IPS-18a (cell line): ENCODE results near the gene HS3ST4.
"Not testable (repeated sequence)": the region's sequence is repeated elsewhere in the genome, so short reads cannot be mapped to it uniquely, and the experiment has no call there.

ENCODE experiments used
- H3K27ac ChIP-seq: one replicate; pipeline ENCODE4 v1.5.1; 2013; ENCODE audit warnings: low read length
- H3K27me3 ChIP-seq: one replicate; pipeline ENCODE4 v1.6.1; 2013; ENCODE audit warnings: mild to moderate bottlenecking, low read length; ENCODE audit not compliant: control insufficient read depth, insufficient read depth
- H3K36me3 ChIP-seq: one replicate; pipeline ENCODE4 v1.6.1; 2013; ENCODE audit warnings: low read depth, low read length; ENCODE audit not compliant: control insufficient read depth
- H3K4me1 ChIP-seq: one replicate; pipeline ENCODE4 v1.6.1; 2013; ENCODE audit warnings: low read depth, low read length; ENCODE audit not compliant: control insufficient read depth
- H3K4me3 ChIP-seq: one replicate; pipeline ENCODE4 v1.5.1; 2013; ENCODE audit warnings: low read length
- H3K9ac ChIP-seq: one replicate; pipeline ENCODE4 v1.6.1; 2013; ENCODE audit warnings: mild to moderate bottlenecking, low read length, moderate library complexity
- H3K9me3 ChIP-seq: one replicate; pipeline ENCODE4 v1.6.1; 2013; ENCODE audit warnings: low read depth, low read length; ENCODE audit not compliant: control insufficient read depth

The HS3ST4 gene

GRCh38 chr16:26015776-26016175 is 324.0 kb downstream of the HS3ST4 start:
- Histone ChIP-seq H3K4me3 (no peak overlapping the region), H3K36me3 (no peaks in the 10 kb centered on the region), H3K4me1 (peaks cover 11% of the 10 kb centered on the region), H3K9me3 (peaks cover 3% of the 10 kb centered on the region), H3K27me3 (no peaks in the 10 kb centered on the region), H3K27ac (no peak overlapping the region), H3K9ac (no peak overlapping the region)

GRCh38 chr16:26016989-26017388 is 325.2 kb downstream of the HS3ST4 start:
- Histone ChIP-seq H3K27ac (no peak overlapping the region), H3K4me1 (peaks cover 11% of the 10 kb centered on the region), H3K36me3 (no peaks in the 10 kb centered on the region), H3K9ac (no peak overlapping the region), H3K9me3 (peaks cover 3% of the 10 kb centered on the region), H3K4me3 (no peak overlapping the region), H3K27me3 (no peaks in the 10 kb centered on the region)

- no peak overlapping the region for H3K27ac ChIP-seq
- no peaks in the 10 kb centered on the region for H3K27me3 ChIP-seq
- H3K36me3 ChIP-seq, result no peaks in the 10 kb centered on the region
- H3K4me3 ChIP-seq, result no peak overlapping the region
- no peak overlapping the region for H3K9ac ChIP-seq
- peaks cover 11% of the 10 kb centered on the region for H3K4me1 ChIP-seq
- peaks cover 3% of the 10 kb centered on the region for H3K9me3 ChIP-seq
Observed at GRCh38 chr16:26019381-26020242, 327.9 kb downstream of the HS3ST4 start.

GRCh38 chr16:26026709-26027450 is 335.1 kb downstream of the HS3ST4 start:
- H3K9ac ChIP-seq, result no peak overlapping the region
- H3K27me3 ChIP-seq, result no peaks in the 10 kb centered on the region
- no peaks in the 10 kb centered on the region for H3K9me3 ChIP-seq
- H3K27ac ChIP-seq, result no peak overlapping the region
- H3K36me3 ChIP-seq, result no peaks in the 10 kb centered on the region
- no peaks in the 10 kb centered on the region for H3K4me1 ChIP-seq
- no peak overlapping the region for H3K4me3 ChIP-seq

- Histone ChIP-seq H3K4me3 (no peak overlapping the region), H3K9me3 (no peaks in the 10 kb centered on the region), H3K36me3 (no peaks in the 10 kb centered on the region), H3K9ac (no peak overlapping the region), H3K27ac (no peak overlapping the region), H3K4me1 (no peaks in the 10 kb centered on the region), H3K27me3 (no peaks in the 10 kb centered on the region)
Observed at GRCh38 chr16:26031286-26031685, 339.5 kb downstream of the HS3ST4 start.

GRCh38 chr16:26032661-26033060 is 340.9 kb downstream of the HS3ST4 start:
- not testable (repeated sequence) for H3K4me3 ChIP-seq, H3K27ac ChIP-seq, H3K9me3 ChIP-seq, H3K9ac ChIP-seq, H3K4me1 ChIP-seq, H3K36me3 ChIP-seq, H3K27me3 ChIP-seq

- Histone ChIP-seq H3K36me3 (no peaks in the 10 kb centered on the region), H3K27ac (no peak overlapping the region), H3K27me3 (no peaks in the 10 kb centered on the region), H3K9me3 (no peaks in the 10 kb centered on the region), H3K4me3 (no peak overlapping the region), H3K4me1 (no peaks in the 10 kb centered on the region), H3K9ac (no peak overlapping the region)
Observed at GRCh38 chr16:26041952-26042668, 350.4 kb downstream of the HS3ST4 start.

GRCh38 chr16:26050472-26050871 is 358.7 kb downstream of the HS3ST4 start:
- Histone ChIP-seq H3K4me3 (peak overlapping the region; percentile 39), H3K27ac (peak overlapping the region; percentile 42), H3K36me3 (no peaks in the 10 kb centered on the region), H3K9me3 (no peaks in the 10 kb centered on the region), H3K4me1 (peaks cover 39% of the 10 kb centered on the region), H3K9ac (peak overlapping the region; percentile 5), H3K27me3 (no peaks in the 10 kb centered on the region)

GRCh38 chr16:26051063-26051462 is 359.3 kb downstream of the HS3ST4 start:
- Histone ChIP-seq H3K9me3 (no peaks in the 10 kb centered on the region), H3K4me1 (peaks cover 45% of the 10 kb centered on the region), H3K4me3 (peak overlapping the region; percentile 39), H3K9ac (peak overlapping the region; percentile 5), H3K36me3 (no peaks in the 10 kb centered on the region), H3K27me3 (no peaks in the 10 kb centered on the region), H3K27ac (peak overlapping the region; percentile 81)

GRCh38 chr16:26053889-26054288 is 362.1 kb downstream of the HS3ST4 start:
- Histone ChIP-seq H3K9ac (no peak overlapping the region), H3K27me3 (no peaks in the 10 kb centered on the region), H3K4me1 (peaks cover 61% of the 10 kb centered on the region), H3K4me3 (no peak overlapping the region), H3K9me3 (no peaks in the 10 kb centered on the region), H3K27ac (no peak overlapping the region), H3K36me3 (no peaks in the 10 kb centered on the region)

- Histone ChIP-seq H3K36me3 (no peaks in the 10 kb centered on the region), H3K9me3 (no peaks in the 10 kb centered on the region), H3K27me3 (no peaks in the 10 kb centered on the region), H3K4me1 (peaks cover 34% of the 10 kb centered on the region), H3K4me3 (no peak overlapping the region), H3K27ac (no peak overlapping the region), H3K9ac (no peak overlapping the region)
Observed at GRCh38 chr16:26058326-26058725, 366.6 kb downstream of the HS3ST4 start.
